Sigmoid colon (tissue), 4 donors: ENCODE data around the gene FRMD8.

Experiments
- EP300 ChIP-seq, 4 donors: sonication (generic); formaldehyde crosslinking; IDR thresholded peaks; one replicate each; pipeline ENCODE4 v1.6.1; 2017; ENCODE audit warnings: antibody characterized with exemption in 4 of 4
- POLR2A ChIP-seq, 2 donors: fragments of 450-650 bp; IDR thresholded peaks; one replicate each; pipeline ENCODE4 v1.6.1; 2016; ENCODE audit warnings: antibody characterized with exemption in 2 of 2, mild to moderate bottlenecking in 2 of 2, moderate library complexity in 2 of 2
- POLR2AphosphoS5 ChIP-seq, 4 donors: sonication (generic); formaldehyde crosslinking; IDR thresholded peaks; one replicate each; pipeline ENCODE4 v1.6.1; 2017; ENCODE audit warnings: antibody characterized with exemption in 4 of 4
- TF ChIP-seq, protein P1 (sequence below), 4 experiments: fragments of 450-650 bp in 3 of 4; fragments of 200-600 bp in 1 of 4; IDR thresholded peaks; one replicate each; pipeline ENCODE4 v1.5.1; 2016 to 2019; ENCODE audit warnings: antibody characterized with exemption in 4 of 4, mild to moderate bottlenecking in 3 of 4, moderate library complexity in 2 of 4

DNA sequence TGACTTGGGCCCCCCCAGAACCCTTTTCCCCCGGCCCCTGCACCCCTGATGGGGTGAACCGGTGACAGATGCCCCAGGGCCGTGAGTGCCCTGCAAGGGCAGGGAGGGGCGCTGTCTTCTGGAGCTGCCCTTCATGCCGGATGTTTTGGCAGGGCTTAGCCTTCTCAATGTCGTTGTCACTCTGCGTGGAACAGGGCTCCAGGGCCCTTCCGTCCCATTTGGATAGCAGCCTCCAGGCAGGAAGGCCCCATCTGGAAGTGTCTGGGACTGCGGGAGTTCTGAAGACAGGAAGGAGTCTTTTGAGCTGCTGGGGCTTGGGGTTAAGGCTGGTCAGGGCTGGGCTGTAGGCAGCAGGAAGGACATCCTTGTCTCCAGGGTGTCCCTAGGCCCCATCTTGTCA lies 4.6 kb downstream of the FRMD8 start:
- TF ChIP-seq POLR2A (IDR thresholded peaks at IDR 0.05) = no peak
- TF ChIP-seq, protein P1, sequence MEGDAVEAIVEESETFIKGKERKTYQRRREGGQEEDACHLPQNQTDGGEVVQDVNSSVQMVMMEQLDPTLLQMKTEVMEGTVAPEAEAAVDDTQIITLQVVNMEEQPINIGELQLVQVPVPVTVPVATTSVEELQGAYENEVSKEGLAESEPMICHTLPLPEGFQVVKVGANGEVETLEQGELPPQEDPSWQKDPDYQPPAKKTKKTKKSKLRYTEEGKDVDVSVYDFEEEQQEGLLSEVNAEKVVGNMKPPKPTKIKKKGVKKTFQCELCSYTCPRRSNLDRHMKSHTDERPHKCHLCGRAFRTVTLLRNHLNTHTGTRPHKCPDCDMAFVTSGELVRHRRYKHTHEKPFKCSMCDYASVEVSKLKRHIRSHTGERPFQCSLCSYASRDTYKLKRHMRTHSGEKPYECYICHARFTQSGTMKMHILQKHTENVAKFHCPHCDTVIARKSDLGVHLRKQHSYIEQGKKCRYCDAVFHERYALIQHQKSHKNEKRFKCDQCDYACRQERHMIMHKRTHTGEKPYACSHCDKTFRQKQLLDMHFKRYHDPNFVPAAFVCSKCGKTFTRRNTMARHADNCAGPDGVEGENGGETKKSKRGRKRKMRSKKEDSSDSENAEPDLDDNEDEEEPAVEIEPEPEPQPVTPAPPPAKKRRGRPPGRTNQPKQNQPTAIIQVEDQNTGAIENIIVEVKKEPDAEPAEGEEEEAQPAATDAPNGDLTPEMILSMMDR (IDR thresholded peaks at IDR 0.05) = no peak
- no peak for TF ChIP-seq POLR2AphosphoS5 (IDR thresholded peaks at IDR 0.05)
- no peak for TF ChIP-seq EP300 (IDR thresholded peaks at IDR 0.05)
